ENCODE measurements around the gene ZNF280B. TPM values are rescaled to one million over a fixed set of nuclear protein-coding genes. Genes with fewer than 3 reads are reported as not detected.

Gene ZNF280B
- total and polyA plus RNA-seq, 2 experiments from 2014 or later, result 5.5 to 6.7 TPM

- TF ChIP-seq ZNF331 (CRISPR knock-in tag; IDR thresholded peaks at IDR 0.05; ENCODE audit: low read depth) (no peak), EZH2 (IDR thresholded peaks at IDR 0.05; ENCODE audit: low read depth, unreplicated experiment) (no peak), ETS1 (IDR thresholded peaks at IDR 0.05) (no peak), ZNF462 (CRISPR knock-in tag; IDR thresholded peaks at IDR 0.05) (no peak)
Observed at GRCh38 chr22:22458896-22459588, 49.5 kb downstream of the ZNF280B start (continued).

- peaks cover 33% of the 10 kb centered on the region for H3K36me3 Mint-ChIP-seq (ENCODE audit: low read depth)
- no peak overlapping the region for H2AFZ ChIP-seq
Observed at GRCh38 chr22:22458387-22458786, 50.2 kb downstream of the ZNF280B start.

More at GRCh38 chr22:22458387-22458786, 50.2 kb downstream of the ZNF280B start:
- peaks cover 100% of the 10 kb centered on the region for H3K27me3 ChIP-seq (ENCODE audit: insufficient read depth)
- peaks cover 96% of the 10 kb centered on the region for H3K27me3 Mint-ChIP-seq (ENCODE audit: insufficient read depth, low read depth, poor library complexity)
- H3K36me3 ChIP-seq (ENCODE audit: insufficient read depth), result no peaks in the 10 kb centered on the region
- no peaks in the 10 kb centered on the region for H3K9me2 ChIP-seq (ENCODE audit: insufficient read depth)
- H3K27ac Mint-ChIP-seq, result no peak overlapping the region
- no peak overlapping the region for H3K4me3 Mint-ChIP-seq
- H3K79me2 ChIP-seq (replicated peaks; ENCODE audit: insufficient read depth), result no peaks in the 10 kb centered on the region
- H3K9me3 Mint-ChIP-seq, result peaks cover 73% of the 10 kb centered on the region
- DNase-seq (ENCODE audit: low spot score) (no peak), ATAC-seq (no peak)
- no peaks in the 10 kb centered on the region for H3K4me1 ChIP-seq (ENCODE audit: insufficient read depth)
- H3K4me3 ChIP-seq, result no peak overlapping the region
- H3K4me1 Mint-ChIP-seq, result no peaks in the 10 kb centered on the region; the same call in 2 of the 3 replicates
- no peaks in the 10 kb centered on the region for H3F3A ChIP-seq (replicated peaks; ENCODE audit: low read depth)
- H4K20me1 ChIP-seq (replicated peaks; ENCODE audit: insufficient read depth), result 0 out of 2 replicates have a peak, but pooled peaks cover 2% of the 10 kb centered on the region
- no peak for TF ChIP-seq CREB1 (CRISPR knock-in tag; IDR thresholded peaks at IDR 0.05; ENCODE audit: low read depth)
- H3K4me2 ChIP-seq, result no peak overlapping the region
- H3K27ac ChIP-seq (ENCODE audit: low read depth), result no peak overlapping the region

Measured in GM23338 (cell line).